Erythroblast (primary cell): Measurements from ENCODE around the gene CMPK2.

Experiments used
- DNase-seq, 2 experiments: peaks; one replicate each; lab custom pipeline; 2025; lab: John Stamatoyannopoulos, UW
- GATA1 ChIP-seq: IDR thresholded peaks from 2 replicates; pipeline ENCODE4 v1.6.1; 2011; ENCODE audit warnings: low read depth, mild to moderate bottlenecking, control low read depth, low read length, moderate library complexity
- POLR2A ChIP-seq: IDR thresholded peaks from 2 replicates; pipeline ENCODE4 v1.6.1; 2011; ENCODE audit warnings: mild to moderate bottlenecking, low read length

CMPK2 gene

DNA sequence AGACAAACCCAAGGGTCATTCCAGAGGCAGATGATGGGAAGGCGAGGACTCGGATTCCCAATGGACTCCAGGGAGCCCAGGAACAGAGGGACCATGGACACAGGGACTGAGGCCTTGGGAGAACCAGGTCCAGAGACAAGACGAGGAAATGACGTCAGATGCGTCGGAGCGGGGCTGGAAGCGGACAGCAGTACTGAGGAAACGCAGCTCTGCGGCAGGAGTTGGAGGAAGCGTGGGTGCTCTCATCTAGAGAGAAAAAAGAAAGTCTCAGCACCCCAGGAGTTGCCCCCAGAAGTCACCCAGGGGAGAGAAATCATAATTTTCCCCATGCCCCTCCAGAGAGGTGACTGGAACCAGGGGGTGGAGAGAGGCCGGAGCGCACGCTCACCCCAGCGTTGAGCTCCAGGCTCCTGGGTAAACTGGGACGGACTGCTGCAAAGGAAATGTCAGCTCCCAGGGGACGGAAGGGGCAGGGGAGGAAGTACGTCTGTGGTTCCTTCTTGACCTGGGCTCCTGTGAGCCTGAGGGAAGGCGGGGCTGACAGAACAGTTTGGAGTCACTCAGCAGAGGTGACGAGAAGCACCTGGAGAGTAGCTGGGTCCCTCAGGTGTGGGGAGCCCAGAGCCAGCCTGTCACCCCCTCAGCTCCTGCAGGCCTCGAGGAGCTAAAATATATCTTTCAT lies 44.7 kb downstream of the CMPK2 start:
- DNase-seq = no peak
- no peak for TF ChIP-seq GATA1

DNA sequence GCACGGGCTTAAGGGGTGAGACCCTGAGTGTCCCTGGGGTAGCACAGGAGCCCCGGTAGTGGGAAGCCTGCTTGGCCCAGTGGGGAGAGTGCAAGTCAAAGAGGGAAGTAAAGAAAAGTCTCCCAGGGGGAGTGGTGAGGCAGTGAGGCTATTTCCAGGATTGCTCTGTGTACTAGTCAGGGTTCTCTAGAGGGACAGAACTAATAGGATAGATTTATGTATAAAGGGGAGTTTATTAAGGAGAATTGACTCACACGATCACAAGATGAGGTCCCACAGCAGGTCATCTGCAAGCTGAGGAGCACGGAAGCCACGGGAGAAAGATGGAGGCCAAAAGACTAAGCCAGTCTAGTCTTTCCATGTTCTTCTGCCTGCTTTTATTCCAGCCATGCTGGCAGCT lies 45.5 kb downstream of the CMPK2 start:
- DNase-seq = no peak
- TF ChIP-seq POLR2A = no peak
- no peak for TF ChIP-seq GATA1

DNA sequence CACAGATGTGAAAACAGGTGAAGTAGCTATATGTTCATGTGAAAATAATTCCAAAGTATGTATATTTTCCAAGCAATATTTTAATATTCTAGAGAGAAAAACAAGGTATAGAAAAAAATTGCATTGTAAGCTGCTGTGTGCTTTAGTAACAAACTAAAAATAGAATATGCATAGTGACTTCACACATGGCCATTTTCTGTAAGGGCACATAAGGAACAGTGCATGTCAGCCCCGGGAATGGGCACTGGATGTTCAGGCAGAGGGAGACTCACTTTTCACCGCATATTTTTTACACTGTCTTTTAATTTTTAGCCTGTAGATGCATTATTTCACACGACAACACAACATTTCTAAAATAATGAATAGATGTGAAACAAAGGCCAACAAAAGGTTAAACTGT lies 46.0 kb downstream of the CMPK2 start:
- no peak for TF ChIP-seq GATA1
- no peak for TF ChIP-seq POLR2A
- no peak for DNase-seq

DNA sequence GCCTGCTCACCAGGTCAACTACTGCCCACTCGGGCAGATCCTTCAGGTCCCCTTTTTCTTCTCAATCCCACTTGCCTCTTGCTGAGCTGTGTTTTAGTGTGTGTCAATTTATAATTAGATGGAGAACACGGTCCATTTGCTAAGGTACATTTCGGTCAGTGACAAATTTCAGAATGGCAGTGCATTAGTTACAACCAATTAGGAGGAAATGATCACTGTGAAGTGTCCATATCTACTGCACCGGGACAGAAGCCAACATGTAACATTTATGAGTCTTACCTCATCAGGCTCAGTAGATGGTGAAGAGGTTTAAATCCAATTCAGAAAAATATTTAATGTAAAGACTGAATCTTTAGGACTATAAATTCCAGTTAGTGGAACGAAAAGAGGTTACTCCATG lies 47.7 kb downstream of the CMPK2 start:
- DNase-seq = no peak
- no peak for TF ChIP-seq POLR2A
- no peak for TF ChIP-seq GATA1

DNA sequence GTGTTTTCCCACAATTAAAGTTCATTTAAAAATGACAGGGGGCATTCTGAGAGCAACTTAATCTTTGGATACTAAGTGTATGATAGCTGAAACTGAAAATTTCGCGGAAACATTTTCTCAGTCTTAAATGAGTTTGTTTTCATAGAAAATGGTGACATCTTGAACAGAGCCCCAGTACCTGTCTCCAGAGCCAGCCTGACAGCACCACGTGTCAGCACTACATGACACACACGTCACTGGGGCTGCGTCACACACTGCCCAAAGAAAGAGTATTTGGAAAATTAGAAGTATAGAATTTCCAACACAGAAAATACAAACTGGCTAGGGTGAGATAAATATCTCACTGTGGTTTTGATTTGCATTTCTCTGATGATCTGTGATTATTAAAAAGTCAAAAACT lies 50.8 kb downstream of the CMPK2 start:
- DNase-seq = no peak
- TF ChIP-seq GATA1 = no peak
- TF ChIP-seq POLR2A = no peak

DNA sequence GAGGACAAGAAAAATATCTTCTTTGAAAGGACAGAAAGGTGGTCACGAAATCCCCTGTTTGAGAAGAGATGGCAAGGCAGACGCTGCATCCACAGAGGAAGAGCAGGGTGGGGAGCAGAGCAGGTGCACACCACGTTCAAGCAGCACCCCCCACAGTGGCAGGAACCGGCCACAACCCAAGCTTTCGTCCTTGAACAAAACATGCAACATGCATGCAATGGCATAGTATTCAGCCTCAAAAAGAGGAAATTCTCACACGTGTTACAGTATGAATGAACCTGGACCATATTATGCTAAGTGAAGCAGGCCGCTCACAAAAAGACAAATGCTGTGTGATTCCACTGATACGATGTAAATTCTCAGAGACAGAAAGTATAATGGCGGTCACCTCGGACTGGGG lies 51.4 kb downstream of the CMPK2 start:
- TF ChIP-seq POLR2A = no peak
- no peak for TF ChIP-seq GATA1

DNA sequence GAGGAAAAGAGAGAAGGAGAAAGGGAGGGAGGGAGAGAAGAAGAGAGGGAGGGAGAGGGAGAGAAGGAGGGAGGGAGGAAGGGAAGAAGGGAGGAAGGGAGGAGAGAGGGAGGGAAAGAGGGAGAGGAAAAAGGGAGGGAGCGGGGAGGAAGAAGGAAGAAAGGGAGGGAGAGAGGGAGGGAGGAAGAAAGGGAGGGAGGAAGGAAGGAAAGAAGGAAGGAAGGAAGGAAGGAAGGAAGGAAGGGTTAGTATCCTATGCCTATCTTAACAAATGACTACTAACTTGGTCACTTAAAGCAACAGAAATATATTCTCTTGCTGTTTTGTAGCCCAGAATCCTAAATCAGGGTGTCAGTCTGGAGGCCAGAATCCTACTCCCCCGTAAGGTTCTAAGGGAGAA lies 52.1 kb downstream of the CMPK2 start:
- TF ChIP-seq GATA1 = no peak
- TF ChIP-seq POLR2A = no peak
- DNase-seq = no peak

More for the DNA sequence above, 51.4 kb downstream of the CMPK2 start:
- no peak for DNase-seq

DNA sequence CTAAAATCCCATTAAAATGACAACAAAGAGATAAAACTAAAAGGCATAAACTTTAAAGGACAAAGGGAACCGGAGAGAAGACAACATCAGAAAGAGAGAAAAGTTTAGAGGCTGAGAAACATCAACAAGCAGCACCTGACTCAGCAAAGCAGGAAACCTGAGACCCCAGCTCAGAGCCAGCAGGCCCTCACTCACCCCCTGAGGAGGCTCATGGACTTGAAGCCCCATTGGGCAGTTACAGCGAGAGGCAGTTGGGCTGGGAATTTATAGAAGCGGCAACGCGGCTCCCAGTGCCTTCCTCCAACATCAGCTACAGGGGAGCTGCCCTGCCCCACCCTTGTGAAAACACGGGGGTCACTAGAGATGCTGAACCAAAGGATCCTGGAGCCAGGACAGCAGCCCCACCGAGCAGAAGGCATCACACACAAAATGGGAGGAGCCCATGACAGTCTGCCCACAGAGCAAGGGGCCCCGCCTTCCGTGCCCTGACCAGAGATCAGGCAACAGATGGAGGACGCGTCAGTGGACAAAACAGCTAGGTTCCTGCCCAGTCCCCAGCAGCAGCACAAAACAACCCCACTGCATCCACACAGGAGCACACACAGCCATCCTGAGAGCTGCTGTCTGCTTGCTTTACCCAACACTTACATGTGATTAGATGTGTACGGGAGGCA lies 52.7 kb downstream of the CMPK2 start:
- TF ChIP-seq GATA1 (no peak), POLR2A (no peak)

DNA sequence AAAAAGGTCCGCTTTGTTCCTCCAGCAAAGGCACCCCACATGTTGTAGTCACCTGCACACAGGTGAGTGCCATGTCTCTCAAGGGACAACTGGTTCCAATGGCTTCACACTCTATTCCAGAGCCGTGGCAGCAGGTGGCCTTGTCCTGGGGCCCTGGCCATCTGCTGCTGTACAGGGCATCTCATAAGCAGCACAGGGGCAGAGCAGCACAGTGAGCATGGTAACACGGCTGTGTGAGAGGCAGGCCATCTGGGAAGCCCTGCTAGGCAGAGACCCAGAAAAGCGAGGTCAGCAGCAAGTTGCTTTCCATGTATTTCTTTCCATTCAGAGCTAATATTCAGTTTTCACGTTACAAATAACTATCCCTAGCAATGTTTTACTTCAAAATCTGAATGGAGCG lies 54.7 kb downstream of the CMPK2 start:
- no peak for DNase-seq
- TF ChIP-seq GATA1 (no peak), POLR2A (no peak)

More for the DNA sequence above, 52.7 kb downstream of the CMPK2 start:
- no peak for DNase-seq

DNA sequence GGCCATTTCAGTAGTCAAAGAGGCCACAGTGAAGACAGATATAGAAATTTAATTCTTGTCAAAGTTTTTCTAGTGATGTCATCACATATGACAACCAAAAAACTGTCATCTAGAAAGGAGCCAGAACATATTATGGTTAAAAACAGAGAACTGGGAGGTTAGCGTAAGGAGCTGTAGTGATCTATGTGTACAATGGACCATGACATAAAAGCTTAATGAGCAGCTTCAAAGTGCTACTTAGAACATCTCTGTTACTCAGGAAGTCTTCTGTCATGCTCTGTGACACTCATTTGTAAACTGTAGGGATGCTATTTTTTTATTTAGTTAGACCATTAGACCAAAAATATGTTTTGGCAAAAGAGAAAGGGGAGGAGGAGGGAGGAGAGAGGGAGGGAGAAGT lies 57.3 kb downstream of the CMPK2 start:
- TF ChIP-seq POLR2A = no peak
- no peak for TF ChIP-seq GATA1
- DNase-seq = no peak

DNA sequence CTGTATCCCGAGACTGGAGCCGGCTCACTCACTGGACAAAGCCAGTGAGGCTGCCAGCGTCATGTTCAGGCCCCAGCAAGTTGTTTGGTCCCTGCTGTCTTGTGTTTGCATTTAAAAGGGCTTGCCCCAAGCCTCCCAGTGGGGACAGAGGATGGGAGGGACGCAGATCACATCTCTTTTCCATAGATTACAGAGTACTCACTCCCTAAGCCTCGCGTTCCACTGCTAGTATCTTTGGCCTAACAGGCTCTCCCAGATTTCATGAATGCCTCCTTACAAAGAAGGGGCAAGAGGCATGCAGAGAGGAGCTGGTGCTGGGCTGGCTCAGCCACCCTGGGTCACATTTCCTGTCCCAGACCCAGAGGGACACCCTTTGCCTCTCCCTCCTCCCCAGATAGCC lies 59.1 kb downstream of the CMPK2 start:
- DNase-seq = no peak
- TF ChIP-seq POLR2A (no peak), GATA1 (no peak)

DNA sequence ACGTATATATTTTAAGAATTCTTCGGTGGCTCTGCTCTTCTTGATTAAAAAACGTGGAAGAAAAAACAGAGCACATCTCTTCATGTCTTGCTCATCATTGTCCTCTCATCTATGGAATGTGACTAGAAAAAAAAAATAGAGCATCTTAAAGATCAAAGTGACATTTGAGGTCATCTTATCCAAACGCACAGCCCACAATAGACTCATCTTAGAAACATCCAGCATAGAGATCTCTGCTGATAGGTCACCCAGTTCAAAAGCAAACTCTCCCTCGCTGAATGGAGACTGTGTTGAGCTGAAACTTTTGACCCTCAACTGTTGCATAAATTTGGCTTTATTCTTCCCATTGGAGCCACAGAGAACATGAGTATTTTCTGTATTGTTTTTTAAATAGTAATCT lies 65.2 kb downstream of the CMPK2 start:
- TF ChIP-seq GATA1 = no peak
- no peak for TF ChIP-seq POLR2A
- DNase-seq = no peak
